ENCODE measurements around the gene ATP6V1G2. TPM values are rescaled to one million over a fixed set of nuclear protein-coding genes. Genes with fewer than 3 reads are reported as not detected.
A peak's percentile ranks its signal among the peaks of the same experiment; 100 is the strongest.

ATP6V1G2 gene
- total and polyA plus RNA-seq, 2 experiments from 2014 or later, result 1.8 to 2.8 TPM

GRCh38 chr6:31582230-31582643, 35.8 kb upstream of the ATP6V1G2 start, which contains the start of gene LTB:
Gene LTB, minus strand, starts transcription at chr6:31582424. Its CDS starts 7 bp downstream, at chr6:31582417.
- Histone ChIP-seq H3K9me2 (ENCODE audit: insufficient read depth) (no peaks in the 10 kb centered on the region), H3K9ac (peak within 1 kb of the TSS; percentile 87), H3K4me1 (ENCODE audit: insufficient read depth) (peaks cover 4% of the 10 kb centered on the region; the same call in 1 of the 2 replicates), H3K79me2 (ENCODE audit: insufficient read depth) (no peaks in the 10 kb centered on the region), H3K27ac (no peak within 1 kb of the TSS), H4K20me1 (ENCODE audit: insufficient read depth) (no peaks in the 10 kb centered on the region), H3K9me3 (ENCODE audit: low read depth) (no peaks in the 10 kb centered on the region), H3K27me3 (replicated peaks; ENCODE audit: insufficient read depth) (no peaks in the 10 kb centered on the region), H3F3A (ENCODE audit: insufficient read depth) (no peaks in the 10 kb centered on the region), H2AFZ (peak within 1 kb of the TSS; percentile 98), H3K4me3 (peak within 1 kb of the TSS; percentile 97), H3K4me2 (ENCODE audit: unreplicated experiment) (peak within 1 kb of the TSS; percentile 96), H3K36me3 (ENCODE audit: low read depth) (no peaks in the 10 kb centered on the region)
- TF ChIP-seq EZH2phosphoT487 (IDR thresholded peaks at IDR 0.05; ENCODE audit: insufficient read depth, low read depth), result no peak
- TF ChIP-seq EZH2 (IDR thresholded peaks at IDR 0.05; ENCODE audit: insufficient read depth, poor library complexity, severe bottlenecking), result no peak
- DNase-seq, result no peak
- 74 to 83% methylated on average over 3 of the region's 3 CpGs for WGBS, 2 experiments (ENCODE audit: low coverage in 1 of 2, low lambda C conversion rate in 2 of 2, missing lambda C conversion rate in 2 of 2)
- in situ Hi-C loops (cut with MboI), result no loop called here

GRCh38 chr6:31581434-31582229, 35.2 kb upstream of the ATP6V1G2 start:
- Histone ChIP-seq H2AFZ (peak overlapping the region; percentile 98), H3K27me3 (replicated peaks; ENCODE audit: insufficient read depth) (no peaks in the 10 kb centered on the region), H3F3A (ENCODE audit: insufficient read depth) (no peaks in the 10 kb centered on the region), H3K4me2 (ENCODE audit: unreplicated experiment) (peak overlapping the region; percentile 96), H3K79me2 (ENCODE audit: insufficient read depth) (no peaks in the 10 kb centered on the region), H3K4me1 (ENCODE audit: insufficient read depth) (peaks cover 4% of the 10 kb centered on the region; the same call in 1 of the 2 replicates), H4K20me1 (ENCODE audit: insufficient read depth) (no peaks in the 10 kb centered on the region), H3K27ac (no peak overlapping the region), H3K9me3 (ENCODE audit: low read depth) (no peaks in the 10 kb centered on the region), H3K9ac (peak overlapping the region; percentile 87), H3K4me3 (peak overlapping the region; percentile 97), H3K9me2 (ENCODE audit: insufficient read depth) (no peaks in the 10 kb centered on the region), H3K36me3 (ENCODE audit: low read depth) (no peaks in the 10 kb centered on the region)
- DNase-seq, result no peak
- no peak for TF ChIP-seq EZH2 (IDR thresholded peaks at IDR 0.05; ENCODE audit: insufficient read depth, poor library complexity, severe bottlenecking)
- no peak for TF ChIP-seq EZH2phosphoT487 (IDR thresholded peaks at IDR 0.05; ENCODE audit: insufficient read depth, low read depth)
- in situ Hi-C loops (cut with MboI), result no loop called here
- 19 to 25% methylated on average over 21 of the region's 21 CpGs for WGBS, 2 experiments (ENCODE audit: low coverage in 1 of 2, low lambda C conversion rate in 2 of 2, missing lambda C conversion rate in 2 of 2)

- Histone ChIP-seq H3K9me3 (ENCODE audit: low read depth) (no peaks in the 10 kb centered on the region), H4K20me1 (ENCODE audit: insufficient read depth) (no peaks in the 10 kb centered on the region), H3K9me2 (ENCODE audit: insufficient read depth) (no peaks in the 10 kb centered on the region), H3K9ac (peak overlapping the region; percentile 87), H3K27ac (no peak overlapping the region), H3K27me3 (replicated peaks; ENCODE audit: insufficient read depth) (no peaks in the 10 kb centered on the region), H3K36me3 (ENCODE audit: low read depth) (no peaks in the 10 kb centered on the region), H3K4me1 (ENCODE audit: insufficient read depth) (peaks cover 4% of the 10 kb centered on the region; the same call in 1 of the 2 replicates), H3F3A (ENCODE audit: insufficient read depth) (no peaks in the 10 kb centered on the region), H3K4me2 (ENCODE audit: unreplicated experiment) (peak overlapping the region; percentile 96), H3K4me3 (peak overlapping the region; percentile 97), H2AFZ (peak overlapping the region; percentile 98), H3K79me2 (ENCODE audit: insufficient read depth) (no peaks in the 10 kb centered on the region)
- TF ChIP-seq EZH2 (IDR thresholded peaks at IDR 0.05; ENCODE audit: insufficient read depth, poor library complexity, severe bottlenecking) (no peak), EZH2phosphoT487 (IDR thresholded peaks at IDR 0.05; ENCODE audit: insufficient read depth, low read depth) (no peak)
- in situ Hi-C loops (cut with MboI), result no loop called here
- 1 to 2% methylated on average over 48 to 57 of the region's 62 CpGs for WGBS, 2 experiments (ENCODE audit: low coverage in 1 of 2, low lambda C conversion rate in 2 of 2, missing lambda C conversion rate in 2 of 2)
- DNase-seq, result peak; percentile 85
These were observed 34.5 kb upstream of the ATP6V1G2 start for GRCh38 chr6:31580807-31581433.

- Histone ChIP-seq H3K79me2 (ENCODE audit: insufficient read depth) (no peaks in the 10 kb centered on the region), H3K9me3 (ENCODE audit: low read depth) (no peaks in the 10 kb centered on the region), H3F3A (ENCODE audit: insufficient read depth) (no peaks in the 10 kb centered on the region), H3K27ac (no peak overlapping the region), H3K36me3 (ENCODE audit: low read depth) (no peaks in the 10 kb centered on the region), H3K9ac (peak overlapping the region; percentile 87), H3K9me2 (ENCODE audit: insufficient read depth) (no peaks in the 10 kb centered on the region), H2AFZ (peak overlapping the region; percentile 98), H3K27me3 (replicated peaks; ENCODE audit: insufficient read depth) (no peaks in the 10 kb centered on the region), H4K20me1 (ENCODE audit: insufficient read depth) (no peaks in the 10 kb centered on the region), H3K4me3 (peak overlapping the region; percentile 97), H3K4me2 (ENCODE audit: unreplicated experiment) (peak overlapping the region; percentile 96), H3K4me1 (ENCODE audit: insufficient read depth) (peaks cover 4% of the 10 kb centered on the region; the same call in 1 of the 2 replicates)
- in situ Hi-C loops (cut with MboI), result no loop called here
- WGBS, 2 experiments (ENCODE audit: low coverage in 1 of 2, low lambda C conversion rate in 2 of 2, missing lambda C conversion rate in 2 of 2), result 40 to 49% methylated on average over 11 of the region's 11 CpGs
- no peak for TF ChIP-seq EZH2 (IDR thresholded peaks at IDR 0.05; ENCODE audit: insufficient read depth, poor library complexity, severe bottlenecking)
- no peak for TF ChIP-seq EZH2phosphoT487 (IDR thresholded peaks at IDR 0.05; ENCODE audit: insufficient read depth, low read depth)
- no peak for DNase-seq
These were observed 34.0 kb upstream of the ATP6V1G2 start for GRCh38 chr6:31580438-31580740.

Data from GM23248 (cell line).